ENCODE data around the gene SGMS1. TPM values are rescaled to one million over a fixed set of nuclear protein-coding genes. Genes with fewer than 3 reads are reported as not detected.

The SGMS1 gene
- total RNA-seq, 3 donors from 2014 or later, result 66.5 to 114 (median 80.1) TPM

DNA sequence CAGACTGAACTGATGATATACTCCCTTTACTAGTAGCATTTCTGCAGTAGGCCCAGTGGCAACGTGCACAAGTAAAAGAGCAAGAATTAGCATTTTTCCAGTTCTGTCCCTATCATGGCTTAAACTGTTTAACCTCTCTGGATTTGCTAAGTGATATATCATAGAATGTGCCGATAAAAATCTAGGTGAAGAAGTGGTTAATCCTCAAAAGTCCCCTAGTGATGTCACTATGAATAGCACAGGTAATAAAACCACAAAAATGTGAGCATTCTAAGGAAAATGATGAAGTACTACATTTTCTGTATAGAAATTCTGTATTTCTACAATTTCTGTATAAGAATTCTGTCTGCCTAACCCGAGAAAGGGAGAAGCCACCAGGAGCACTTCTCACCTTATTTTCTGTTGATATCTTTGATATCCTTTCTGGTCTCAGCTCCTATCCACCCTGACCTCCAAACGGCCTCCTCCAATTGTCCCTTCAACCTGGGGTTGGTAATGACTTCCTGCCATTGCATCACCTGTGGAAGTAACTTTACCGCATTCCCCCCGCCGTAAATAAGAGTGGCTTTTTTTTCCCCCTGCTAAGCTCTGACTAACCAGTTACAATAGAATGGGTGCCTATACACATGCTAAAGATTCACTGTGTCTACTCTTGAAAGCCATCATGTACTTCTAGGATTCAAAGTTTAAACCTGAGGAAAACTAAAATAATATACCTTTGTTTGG is 216.5 kb downstream of the SGMS1 start:
- Histone ChIP-seq H3K9me3 (no peaks in the 10 kb centered on the region), H3K27ac (no peak overlapping the region), H3K4me1 (no peaks in the 10 kb centered on the region), H3K36me3 (no peaks in the 10 kb centered on the region), H3K27me3 (no peaks in the 10 kb centered on the region), H3K4me3 (no peak overlapping the region)
- intact Hi-C loops (cut with DNase I; ENCODE audit: low total_unique reads), result no loop called here
- TF ChIP-seq POLR2AphosphoS5 (IDR thresholded peaks at IDR 0.05) (no peak), POLR2A (IDR thresholded peaks at IDR 0.05) (no peak)
- TF ChIP-seq, protein P1, sequence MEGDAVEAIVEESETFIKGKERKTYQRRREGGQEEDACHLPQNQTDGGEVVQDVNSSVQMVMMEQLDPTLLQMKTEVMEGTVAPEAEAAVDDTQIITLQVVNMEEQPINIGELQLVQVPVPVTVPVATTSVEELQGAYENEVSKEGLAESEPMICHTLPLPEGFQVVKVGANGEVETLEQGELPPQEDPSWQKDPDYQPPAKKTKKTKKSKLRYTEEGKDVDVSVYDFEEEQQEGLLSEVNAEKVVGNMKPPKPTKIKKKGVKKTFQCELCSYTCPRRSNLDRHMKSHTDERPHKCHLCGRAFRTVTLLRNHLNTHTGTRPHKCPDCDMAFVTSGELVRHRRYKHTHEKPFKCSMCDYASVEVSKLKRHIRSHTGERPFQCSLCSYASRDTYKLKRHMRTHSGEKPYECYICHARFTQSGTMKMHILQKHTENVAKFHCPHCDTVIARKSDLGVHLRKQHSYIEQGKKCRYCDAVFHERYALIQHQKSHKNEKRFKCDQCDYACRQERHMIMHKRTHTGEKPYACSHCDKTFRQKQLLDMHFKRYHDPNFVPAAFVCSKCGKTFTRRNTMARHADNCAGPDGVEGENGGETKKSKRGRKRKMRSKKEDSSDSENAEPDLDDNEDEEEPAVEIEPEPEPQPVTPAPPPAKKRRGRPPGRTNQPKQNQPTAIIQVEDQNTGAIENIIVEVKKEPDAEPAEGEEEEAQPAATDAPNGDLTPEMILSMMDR (IDR thresholded peaks at IDR 0.05), result no peak
- DNase-seq (ENCODE audit: low spot score in 2 of 2), result no peak

DNA sequence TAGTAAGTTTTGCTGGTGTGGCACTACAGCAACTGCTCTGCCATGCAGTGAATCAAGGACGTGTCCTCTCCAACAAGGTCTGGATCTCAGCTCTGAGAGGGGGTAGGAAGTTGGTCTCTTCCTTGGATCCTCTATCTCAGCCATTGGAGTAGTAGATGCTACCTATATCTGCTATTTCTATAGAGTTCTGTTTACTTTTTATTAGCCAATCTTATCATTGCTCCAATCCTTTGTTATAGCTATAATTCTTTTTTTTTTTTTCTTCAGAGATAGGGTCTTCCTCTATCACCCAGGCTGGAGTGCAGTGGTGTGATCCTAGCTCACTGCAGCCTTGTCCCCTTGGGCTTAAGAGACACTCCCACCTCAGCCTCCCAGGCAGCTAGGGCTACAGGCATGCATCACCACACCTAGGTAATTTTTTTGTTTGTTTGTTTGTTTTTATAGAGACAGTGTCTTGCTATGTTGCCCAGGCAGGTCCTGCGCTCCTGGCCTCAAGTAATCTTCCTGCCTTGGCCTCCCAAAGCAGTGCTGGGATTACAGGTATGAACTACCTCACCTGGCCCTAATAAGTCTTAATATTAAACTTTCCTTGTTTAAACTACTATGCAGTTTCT is 217.2 kb downstream of the SGMS1 start:
- H3K9me3 ChIP-seq, result no peaks in the 10 kb centered on the region
- H3K4me1 ChIP-seq, result no peaks in the 10 kb centered on the region
- H3K36me3 ChIP-seq, result no peaks in the 10 kb centered on the region
- no peaks in the 10 kb centered on the region for H3K27me3 ChIP-seq
- TF ChIP-seq, protein P1 (IDR thresholded peaks at IDR 0.05), result no peak
- TF ChIP-seq POLR2A (IDR thresholded peaks at IDR 0.05) (no peak), POLR2AphosphoS5 (IDR thresholded peaks at IDR 0.05) (no peak)
- intact Hi-C loops (cut with DNase I; ENCODE audit: low total_unique reads), result no loop called here
- no peak overlapping the region for H3K4me3 ChIP-seq
- no peak for DNase-seq (ENCODE audit: low spot score in 2 of 2)
- no peak overlapping the region for H3K27ac ChIP-seq

GRCh38 chr10:50405723-50406122 is 218.0 kb downstream of the SGMS1 start:
- intact Hi-C loops (cut with DNase I; ENCODE audit: low total_unique reads), result no loop called here
- no peaks in the 10 kb centered on the region for H3K9me3 ChIP-seq

GRCh38 chr10:50404021-50404773 is 219.6 kb downstream of the SGMS1 start:
- no peak overlapping the region for H3K27ac ChIP-seq
- H3K4me3 ChIP-seq, result no peak overlapping the region
- no peaks in the 10 kb centered on the region for H3K27me3 ChIP-seq
- H3K36me3 ChIP-seq, result no peaks in the 10 kb centered on the region
- intact Hi-C loops (cut with DNase I; ENCODE audit: low total_unique reads), result no loop called here
- no peaks in the 10 kb centered on the region for H3K4me1 ChIP-seq
- H3K9me3 ChIP-seq, result no peaks in the 10 kb centered on the region
- TF ChIP-seq POLR2A (IDR thresholded peaks at IDR 0.05) (no peak), POLR2AphosphoS5 (IDR thresholded peaks at IDR 0.05) (no peak)
- TF ChIP-seq, protein P1 (IDR thresholded peaks at IDR 0.05), result no peak
- DNase-seq (ENCODE audit: low spot score in 2 of 2), result no peak

More at GRCh38 chr10:50405723-50406122, 218.0 kb downstream of the SGMS1 start:
- no peak for DNase-seq (ENCODE audit: low spot score in 2 of 2)
- TF ChIP-seq POLR2AphosphoS5 (IDR thresholded peaks at IDR 0.05), result no peak
- TF ChIP-seq, protein P1 (IDR thresholded peaks at IDR 0.05), result no peak
- no peak for TF ChIP-seq POLR2A (IDR thresholded peaks at IDR 0.05)
- no peak overlapping the region for H3K4me3 ChIP-seq
- H3K4me1 ChIP-seq, result no peaks in the 10 kb centered on the region
- H3K27me3 ChIP-seq, result no peaks in the 10 kb centered on the region
- no peaks in the 10 kb centered on the region for H3K36me3 ChIP-seq
- no peak overlapping the region for H3K27ac ChIP-seq

DNA sequence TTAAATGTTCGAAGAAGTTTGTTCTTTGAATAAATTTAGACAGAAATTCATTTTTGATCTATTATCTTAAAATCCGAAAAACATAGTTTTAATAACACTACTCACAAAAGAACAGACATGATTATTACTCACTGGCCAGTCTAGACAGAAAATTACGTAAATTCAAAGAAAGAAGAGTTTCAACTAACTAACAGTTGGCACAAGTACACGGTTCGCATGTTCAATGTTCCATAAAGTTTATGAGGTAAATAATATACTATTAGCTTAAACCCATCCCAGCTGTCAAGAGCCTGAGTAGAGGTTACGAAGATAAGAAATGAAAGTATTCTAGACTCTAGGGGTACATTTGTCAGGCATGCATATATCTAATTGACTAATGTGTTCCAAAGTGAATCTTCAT is 220.7 kb downstream of the SGMS1 start:
- Histone ChIP-seq H3K27me3 (no peaks in the 10 kb centered on the region), H3K9me3 (no peaks in the 10 kb centered on the region), H3K4me3 (no peak overlapping the region), H3K4me1 (no peaks in the 10 kb centered on the region), H3K27ac (no peak overlapping the region), H3K36me3 (no peaks in the 10 kb centered on the region)
- no peak for DNase-seq (ENCODE audit: low spot score in 2 of 2)
- intact Hi-C loops (cut with DNase I; ENCODE audit: low total_unique reads), result no loop called here
- TF ChIP-seq POLR2A (IDR thresholded peaks at IDR 0.05), result no peak

Measured in breast epithelium (tissue), 4 donors.